PC-3 (cell line): ENCODE results near the gene GLDC. TPM values are rescaled to one million over a fixed set of nuclear protein-coding genes. Genes with fewer than 3 reads are reported as not detected.
"Not testable (repeated sequence)": the region's sequence is repeated elsewhere in the genome, so short reads cannot be mapped to it uniquely, and the experiment has no call there.

Experiments used
- ATAC-seq: fragments of 200-7000 bp; cut with Tn5 transposase; 2 replicates; pipeline ENCODE4 v1.9.1; 2020; ENCODE audit warnings: mild to moderate bottlenecking, moderate library complexity
- BruUV-seq: library from RNA; stranded (reverse); fragments of 400-500 nt; replicated peaks from 2 replicates; lab custom pipeline; 2021; lab: Mats Ljungman, UMichigan
- CTCF ChIA-PET: fragments of 300-600 bp; sonication (Branson Sonifier 250); formaldehyde crosslinking; loops from one replicate; lab custom pipeline; 2022; ENCODE audit warnings: antibody characterized with exemption; lab: Charles Lee
- POLR2A ChIA-PET: fragments of 300-600 bp; sonication (Branson Sonifier 250); formaldehyde crosslinking; loops from one replicate; lab custom pipeline; 2022; ENCODE audit warnings: antibody characterized with exemption; ENCODE audit not compliant: unreplicated experiment; lab: Charles Lee
- DNase-seq: peaks from one replicate; pipeline ENCODE4 v3.0.0-alpha.2; 2015
- H2AFZ ChIP-seq: fragments of 300-600 bp; sonication (generic); 2 replicates; pipeline ENCODE4 v1.6.0; 2016; ENCODE audit warnings: antibody characterized with exemption, low read length
- H3F3A ChIP-seq: fragments of 300-600 bp; sonication (generic); one replicate; pipeline ENCODE4 v1.6.0; 2017; ENCODE audit warnings: antibody characterized with exemption, low read length, control low read depth, mild to moderate bottlenecking; ENCODE audit not compliant: unreplicated experiment
- H3K27ac ChIP-seq: fragments of 300-600 bp; sonication (generic); 2 replicates; pipeline ENCODE4 v1.5.1; 2016; ENCODE audit warnings: mild to moderate bottlenecking, low read length
- H3K27me3 ChIP-seq: fragments of 300-600 bp; sonication (generic); 2 replicates; pipeline ENCODE4 v1.6.1; 2016; ENCODE audit warnings: low read length, mixed read lengths
- H3K36me3 ChIP-seq: fragments of 300-600 bp; sonication (generic); 2 replicates; pipeline ENCODE4 v1.6.1; 2016; ENCODE audit warnings: low read depth, mixed run types, low read length, mixed read lengths
- H3K4me1 ChIP-seq: fragments of 300-600 bp; sonication (generic); 2 replicates; pipeline ENCODE4 v1.5.1; 2016; ENCODE audit warnings: low read length; ENCODE audit not compliant: insufficient read depth
- H3K4me2 ChIP-seq: fragments of 300-600 bp; sonication (generic); 2 replicates; pipeline ENCODE4 v1.6.0; 2016; ENCODE audit warnings: low read length
- H3K4me3 ChIP-seq: fragments of 300-600 bp; sonication (generic); 2 replicates; pipeline ENCODE4 v1.5.1; 2016; ENCODE audit warnings: mild to moderate bottlenecking, low read length, mixed read lengths
- H3K79me2 ChIP-seq: fragments of 300-600 bp; sonication (generic); 2 replicates; pipeline ENCODE4 v1.6.1; 2017; ENCODE audit warnings: low read length, mixed read lengths
- H3K9ac ChIP-seq: fragments of 300-600 bp; sonication (generic); 2 replicates; pipeline ENCODE4 v1.6.0; 2016; ENCODE audit warnings: mild to moderate bottlenecking, low read length
- H3K9me2 ChIP-seq: fragments of 300-600 bp; sonication (generic); replicated peaks from 2 replicates; pipeline ENCODE4 v1.6.1; 2016; ENCODE audit warnings: mixed run types, low read length, mixed read lengths
- H3K9me3 ChIP-seq: fragments of 300-600 bp; sonication (generic); 2 replicates; pipeline ENCODE4 v1.6.1; 2016; ENCODE audit warnings: low read length, mixed read lengths
- H4K20me1 ChIP-seq: fragments of 300-600 bp; sonication (generic); 2 replicates; pipeline ENCODE4 v1.6.1; 2016; ENCODE audit warnings: low read length, mixed read lengths
- CTCF ChIP-seq: fragments of 300-600 bp; sonication (generic); conservative IDR thresholded peaks from 2 replicates; pipeline ENCODE4 v1.5.1; 2017; ENCODE audit warnings: antibody characterized with exemption, low read depth, mild to moderate bottlenecking, low read length
- EZH2 ChIP-seq: fragments of 300-600 bp; sonication (generic); IDR thresholded peaks from one replicate; pipeline ENCODE4 v1.6.1; 2017; ENCODE audit warnings: antibody characterized with exemption, mild to moderate bottlenecking, low read length; ENCODE audit not compliant: unreplicated experiment
- EZH2phosphoT487 ChIP-seq: fragments of 300-600 bp; sonication (generic); IDR thresholded peaks from 2 replicates; pipeline ENCODE4 v1.6.1; 2018; ENCODE audit warnings: mild to moderate bottlenecking, antibody characterized with exemption, low read length, borderline replicate concordance
- intact Hi-C: fragments of 100-400 bp; cut with micrococcal nuclease; formaldehyde crosslinking; loops from 2 replicates; pipeline ENCODE4 v1.9.0; 2023
- total RNA-seq: library from RNA; depleted of rRNA; stranded (reverse); fragments of >200 nt; gene quantifications from 2 replicates; pipeline ENCODE4 v1.2.3, GENCODE V29; 2014

Gene GLDC
- total RNA-seq, 1 experiment from 2014 or later: 8.1 TPM

- Histone ChIP-seq H3K27ac (no peak overlapping the region), H3K79me2 (no peaks in the 10 kb centered on the region), H3K4me3 (no peak overlapping the region), H3K4me2 (no peak overlapping the region), H3K36me3 (no peaks in the 10 kb centered on the region), H3F3A (no peaks in the 10 kb centered on the region), H3K4me1 (no peaks in the 10 kb centered on the region), H4K20me1 (no peaks in the 10 kb centered on the region), H3K9ac (no peak overlapping the region), H2AFZ (no peak overlapping the region), H3K9me2 (no peaks in the 10 kb centered on the region), H3K9me3 (no peaks in the 10 kb centered on the region), H3K27me3 (no peaks in the 10 kb centered on the region)
- BruUV-seq: no TSS peak
- ChIA-PET POLR2A (interaction anchor here (0.6 kb wide), 1 partner anchor 64 kb away, joined by 5 read pairs; no protein-coding TSS in a partner anchor), CTCF (no interaction called here)
- ATAC-seq: no peak
- intact Hi-C loops: no loop called here
- no peak for DNase-seq
- TF ChIP-seq EZH2 (no peak), CTCF (no peak), EZH2phosphoT487 (no peak)
These were observed 46.9 kb upstream of the GLDC start for GRCh38 chr9:6692433-6692832.

- BruUV-seq, H3K27me3 ChIP-seq, H4K20me1 ChIP-seq, intact Hi-C loops, H3K4me2 ChIP-seq, H3K4me3 ChIP-seq, H3F3A ChIP-seq, H3K36me3 ChIP-seq, CTCF ChIA-PET, H3K27ac ChIP-seq, H3K4me1 ChIP-seq, H3K9ac ChIP-seq, ATAC-seq, H3K79me2 ChIP-seq, H2AFZ ChIP-seq, DNase-seq, H3K9me3 ChIP-seq, H3K9me2 ChIP-seq: not testable (repeated sequence)
- POLR2A ChIA-PET: interaction anchor here (0.7 kb wide), 1 partner anchor 64 kb away, joined by 3 read pairs; no protein-coding TSS in a partner anchor
These were observed 45.1 kb upstream of the GLDC start for GRCh38 chr9:6690675-6691070.

GRCh38 chr9:6689893-6690674, 44.6 kb upstream of the GLDC start:
- Histone ChIP-seq H3K9me2 (no peaks in the 10 kb centered on the region), H3K9me3 (no peaks in the 10 kb centered on the region), H3K4me2 (no peak overlapping the region), H4K20me1 (no peaks in the 10 kb centered on the region), H2AFZ (no peak overlapping the region), H3K4me1 (no peaks in the 10 kb centered on the region), H3K9ac (no peak overlapping the region), H3K4me3 (no peak overlapping the region), H3K36me3 (no peaks in the 10 kb centered on the region), H3F3A (no peaks in the 10 kb centered on the region), H3K27me3 (no peaks in the 10 kb centered on the region), H3K27ac (no peak overlapping the region), H3K79me2 (no peaks in the 10 kb centered on the region)
- intact Hi-C loops: no loop called here
- POLR2A ChIA-PET: no interaction called here
- no peak for TF ChIP-seq EZH2
- TF ChIP-seq CTCF: no peak
- TF ChIP-seq EZH2phosphoT487: no peak
- no peak for ATAC-seq
- no peak for DNase-seq
- BruUV-seq: no TSS peak
- CTCF ChIA-PET: no interaction called here
